NCI-H82 (cell line): ENCODE measurements around the gene CAPNS1.

ENCODE experiments used
- DNase-seq: peaks from one replicate; lab custom pipeline; 2025; lab: John Stamatoyannopoulos, UW

The CAPNS1 gene

GRCh38 chr19:36139473-36140303 is at the start of gene CAPNS1:
TSS of gene CAPNS1 (plus strand) at chr19:36140066. CDS start at chr19:36141012, 946 bp downstream.
- peak; percentile 99 for DNase-seq

DNA sequence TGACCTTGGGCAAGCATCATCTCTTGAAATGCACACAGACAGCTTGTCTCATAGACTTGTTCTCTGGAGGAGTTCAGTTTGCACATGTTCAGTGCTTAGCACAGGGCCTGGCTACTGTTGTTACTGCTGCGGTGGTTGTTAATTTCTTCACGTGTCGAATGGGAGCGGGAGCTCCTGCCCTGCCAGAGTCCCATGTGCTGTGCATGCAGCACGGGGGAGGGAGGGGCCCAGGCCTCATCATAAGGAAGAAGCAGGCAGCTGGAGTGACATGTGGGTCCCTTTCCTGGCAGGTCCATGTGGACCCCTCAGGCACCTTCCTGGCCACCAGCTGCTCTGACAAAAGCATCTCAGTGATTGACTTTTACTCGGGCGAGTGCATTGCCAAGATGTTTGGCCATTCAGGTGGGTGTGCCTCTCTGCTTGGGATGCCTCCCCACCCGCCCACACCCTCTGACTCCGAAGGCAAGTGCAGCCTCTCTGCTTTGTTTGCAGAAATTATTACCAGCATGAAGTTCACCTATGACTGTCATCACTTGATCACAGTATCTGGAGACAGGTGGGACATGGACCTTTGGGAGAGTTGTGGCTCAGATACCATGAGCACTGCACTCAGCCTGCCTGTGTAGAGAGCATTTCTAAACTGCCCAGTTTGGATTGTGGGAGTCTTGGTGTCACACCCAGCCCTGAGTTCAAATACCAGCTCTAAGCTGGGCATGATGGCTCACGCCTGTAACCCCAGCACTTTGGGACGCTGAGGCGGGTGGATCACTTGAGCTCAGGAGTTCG is 48.8 kb upstream of the CAPNS1 start:
- no peak for DNase-seq

DNA sequence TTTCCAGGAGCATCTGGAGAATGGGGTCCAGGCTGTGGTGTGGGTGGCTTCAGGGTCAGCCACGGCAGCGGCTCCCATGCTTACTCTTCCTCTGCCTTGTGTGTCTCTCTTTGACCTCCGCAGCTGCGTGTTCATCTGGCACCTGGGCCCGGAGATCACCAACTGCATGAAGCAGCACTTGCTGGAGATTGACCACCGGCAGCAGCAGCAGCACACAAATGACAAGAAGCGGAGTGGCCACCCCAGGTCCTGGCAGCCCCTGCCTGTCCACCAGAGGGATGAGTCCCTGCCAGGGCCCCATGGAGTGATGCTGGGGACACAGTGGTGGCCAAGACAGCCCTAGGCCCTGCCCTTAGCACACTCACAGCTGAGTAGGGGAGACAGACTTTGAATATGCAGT is 47.3 kb upstream of the CAPNS1 start:
- no peak for DNase-seq

GRCh38 chr19:36093146-36093662 is 46.7 kb upstream of the CAPNS1 start:
- no peak for DNase-seq

- DNase-seq: no peak
Measured at GRCh38 chr19:36093687-36094086, 46.2 kb upstream of the CAPNS1 start.

DNA sequence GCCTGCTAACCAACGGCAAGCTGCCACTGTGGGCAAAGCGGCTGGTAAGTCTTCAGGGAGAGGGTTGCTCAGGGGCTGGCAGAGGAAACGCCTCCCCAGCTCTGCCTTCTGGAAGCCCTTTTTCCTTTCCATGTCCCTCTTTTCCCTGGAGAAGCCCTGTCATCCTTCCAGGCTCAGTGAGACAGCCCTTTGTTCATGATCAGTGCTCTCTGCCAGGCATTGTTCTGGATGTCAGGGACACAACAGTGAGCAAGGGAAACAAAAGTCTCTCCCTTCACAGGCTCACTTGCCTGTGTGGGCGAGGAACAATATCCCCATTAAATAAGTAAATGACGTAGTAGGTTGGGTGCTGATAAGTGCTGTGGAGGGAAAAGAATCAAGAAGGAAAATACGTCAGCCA is 42.8 kb upstream of the CAPNS1 start:
- no peak for DNase-seq

DNA sequence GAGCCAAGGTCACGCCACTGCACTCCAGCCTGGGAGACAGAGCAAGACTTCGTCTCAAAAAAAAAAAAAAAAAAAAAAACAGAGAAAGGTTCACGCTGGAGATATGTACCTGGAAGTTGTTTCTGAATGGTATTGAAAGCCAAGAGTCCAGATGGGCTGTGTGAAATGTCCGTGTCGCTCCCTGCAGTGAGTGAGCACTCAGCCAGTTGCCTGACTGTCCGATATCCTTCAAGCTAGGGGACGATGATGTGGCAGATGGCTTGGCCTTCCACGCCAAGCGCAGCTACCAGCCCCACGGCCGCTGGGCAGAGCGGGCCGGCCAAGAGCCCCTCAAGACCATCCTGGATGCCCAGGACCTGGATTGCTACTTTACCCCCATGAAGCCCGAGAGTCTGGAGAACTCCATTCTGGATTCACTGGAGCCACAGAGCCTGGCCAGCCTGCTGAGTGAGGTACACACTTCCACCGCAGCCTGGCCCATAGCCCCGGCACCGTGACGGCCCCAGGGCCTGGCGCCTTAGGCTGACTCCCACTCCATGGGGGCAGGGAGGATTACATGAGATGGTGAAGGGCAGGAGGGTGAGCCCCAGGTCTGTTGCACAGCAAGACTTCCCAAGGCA is 40.6 kb upstream of the CAPNS1 start:
- no peak for DNase-seq

DNA sequence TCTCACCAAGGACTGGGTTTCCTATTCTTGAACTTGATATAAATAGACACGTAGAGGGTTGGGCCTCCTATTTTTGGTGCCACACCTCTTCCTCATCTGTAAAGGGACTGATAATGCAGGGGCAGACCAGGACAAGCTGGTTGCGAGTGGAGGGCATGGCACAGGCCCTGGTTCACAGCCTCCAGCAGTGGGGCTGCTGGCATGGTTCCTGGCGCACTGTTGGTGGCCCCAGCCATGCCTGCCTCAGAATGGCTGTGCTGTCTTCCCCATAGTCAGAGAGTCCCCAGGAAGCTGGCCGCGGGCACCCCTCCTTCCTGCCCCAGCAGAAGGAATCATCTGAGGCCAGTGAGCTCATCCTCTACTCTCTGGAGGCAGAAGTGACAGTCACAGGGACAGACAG is 39.4 kb upstream of the CAPNS1 start:
- no peak for DNase-seq

GRCh38 chr19:36101550-36102327 is 38.1 kb upstream of the CAPNS1 start:
- DNase-seq: no peak

DNA sequence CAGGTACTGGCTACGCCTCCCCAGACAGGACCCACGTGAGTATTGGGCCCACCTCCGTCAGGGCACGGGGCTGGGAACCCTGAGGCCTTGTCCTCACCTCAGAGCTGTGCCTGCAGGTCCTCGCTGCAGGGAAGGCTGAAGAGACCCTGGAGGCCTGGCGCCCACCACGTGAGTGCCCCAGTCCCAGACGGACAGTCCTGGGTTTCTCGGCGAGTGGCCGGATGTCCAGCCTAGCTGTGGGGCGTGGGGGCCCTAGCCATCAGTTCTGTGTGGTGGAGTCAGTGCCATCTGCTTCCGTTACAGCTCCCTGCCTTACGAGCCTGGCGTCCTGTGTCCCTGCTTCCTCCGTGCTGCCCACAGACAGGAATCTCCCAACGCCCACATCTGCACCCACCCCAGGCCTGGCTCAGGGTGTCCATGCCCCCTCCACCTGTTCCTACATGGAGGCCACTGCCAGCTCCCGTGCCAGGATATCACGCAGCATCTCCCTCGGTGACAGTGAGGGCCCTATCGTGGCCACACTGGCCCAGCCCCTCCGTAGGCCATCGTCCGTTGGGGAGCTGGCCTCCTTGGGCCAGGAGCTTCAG is 36.7 kb upstream of the CAPNS1 start:
- DNase-seq: no peak

DNA sequence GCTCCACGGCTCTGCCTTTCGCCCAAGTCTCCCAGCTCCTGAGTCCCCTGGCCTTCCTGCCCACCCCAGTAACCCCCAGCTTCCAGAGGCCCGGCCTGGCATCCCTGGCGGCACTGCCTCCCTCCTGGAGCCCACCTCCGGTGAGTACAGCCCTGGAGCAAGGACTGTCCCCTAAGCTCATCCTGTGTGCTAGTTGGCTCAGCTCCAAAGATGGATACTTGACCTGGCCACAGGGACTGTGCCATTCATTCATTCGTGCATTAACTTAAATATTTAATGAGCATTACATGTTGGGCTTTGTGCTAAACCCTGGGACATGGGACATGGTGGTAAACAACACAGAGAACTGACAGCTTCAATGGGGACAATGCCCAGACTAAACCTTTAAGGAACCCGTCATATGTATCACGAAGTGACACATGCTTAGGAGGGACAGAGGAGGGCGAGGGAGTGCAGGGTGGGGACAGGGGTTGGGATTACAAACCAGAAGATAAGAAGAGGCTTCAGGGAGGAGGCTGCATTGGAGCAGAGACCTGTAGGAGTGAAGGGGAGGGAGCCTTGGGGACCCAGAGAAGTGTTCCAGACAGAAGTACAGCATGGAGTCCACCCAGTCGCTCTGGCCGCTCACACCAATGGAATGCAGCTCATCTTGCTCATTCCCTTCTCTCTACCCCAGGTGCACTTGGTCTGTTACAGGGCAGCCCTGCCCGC is 35.9 kb upstream of the CAPNS1 start:
- no peak for DNase-seq

- DNase-seq: no peak
Measured at GRCh38 chr19:36106441-36106840, 33.4 kb upstream of the CAPNS1 start.

DNA sequence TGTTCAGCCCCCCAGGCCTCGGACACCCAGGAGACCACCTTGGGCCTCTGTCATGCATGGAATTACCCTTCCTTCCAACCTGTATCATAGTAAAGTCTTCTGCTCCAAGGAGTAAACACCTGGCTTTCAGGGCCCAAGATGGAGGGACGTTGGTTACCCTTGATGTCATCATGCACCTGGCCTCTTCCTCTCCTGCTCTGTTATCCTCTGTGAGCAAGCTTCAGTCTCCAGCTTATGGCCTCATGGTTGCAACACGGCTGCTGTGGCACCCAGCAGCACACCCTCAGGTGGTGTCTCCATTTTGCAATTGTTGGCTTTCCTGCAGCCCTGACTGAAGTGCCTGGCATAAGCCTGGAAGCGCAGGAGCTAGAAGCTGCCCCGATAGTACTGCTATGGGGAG is 32.9 kb upstream of the CAPNS1 start:
- DNase-seq: no peak

GRCh38 chr19:36108684-36109083 is 31.2 kb upstream of the CAPNS1 start:
- no peak for DNase-seq

GRCh38 chr19:36110487-36111199 is 29.2 kb upstream of the CAPNS1 start, which contains the start of gene OVOL3:
TSS of gene OVOL3 (plus strand) at chr19:36111143. CDS start at chr19:36111203, 60 bp downstream.
- DNase-seq: no peak

DNA sequence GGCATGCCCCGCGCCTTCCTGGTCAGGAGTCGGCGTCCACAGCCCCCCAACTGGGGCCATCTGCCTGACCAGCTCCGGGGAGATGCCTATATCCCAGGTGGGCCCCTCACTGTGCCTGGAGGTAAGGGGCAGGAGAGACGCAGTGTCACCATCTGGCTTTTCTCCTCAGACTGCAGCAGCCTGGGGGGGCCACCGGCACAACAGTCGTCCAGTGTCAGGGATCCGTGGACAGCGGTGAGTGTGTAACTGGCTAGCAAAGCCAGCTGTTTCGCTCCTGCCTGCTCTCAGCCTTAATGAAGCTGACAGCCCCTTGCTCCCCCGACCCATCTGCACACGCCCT is 28.7 kb upstream of the CAPNS1 start:
- peak; percentile 22 for DNase-seq

DNA sequence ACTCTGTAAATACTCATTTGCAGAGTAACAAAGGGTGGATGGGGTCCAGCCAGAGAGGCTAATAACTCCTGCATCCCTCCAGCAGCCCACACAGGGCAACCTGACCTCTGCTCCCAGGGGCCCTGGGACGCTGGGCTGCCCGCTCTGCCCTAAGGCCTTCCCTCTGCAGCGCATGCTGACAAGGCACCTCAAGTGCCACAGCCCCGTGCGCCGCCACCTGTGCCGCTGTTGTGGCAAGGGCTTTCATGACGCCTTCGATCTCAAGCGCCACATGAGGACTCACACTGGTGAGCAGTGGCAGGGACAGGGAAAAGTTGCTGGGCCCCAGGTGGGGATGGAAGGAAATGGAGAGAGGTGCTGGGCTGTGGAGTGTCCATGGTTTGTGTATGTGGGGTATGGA is 27.2 kb upstream of the CAPNS1 start:
- no peak for DNase-seq

DNA sequence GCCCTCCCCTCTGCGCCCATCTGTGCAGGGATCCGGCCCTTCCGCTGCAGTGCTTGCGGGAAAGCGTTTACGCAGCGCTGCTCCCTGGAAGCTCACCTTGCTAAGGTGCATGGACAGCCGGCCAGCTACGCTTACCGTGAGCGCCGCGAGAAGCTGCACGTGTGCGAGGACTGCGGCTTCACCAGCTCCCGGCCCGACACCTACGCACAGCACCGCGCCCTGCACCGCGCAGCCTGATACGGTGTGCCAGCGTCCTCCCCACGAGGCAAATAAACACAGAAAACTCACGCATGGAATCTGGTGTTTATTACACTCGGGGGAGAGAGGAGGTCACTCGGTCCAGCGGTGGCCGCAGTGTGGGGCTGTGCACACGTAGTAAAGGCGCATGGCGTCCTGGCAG is 26.4 kb upstream of the CAPNS1 start:
- DNase-seq: no peak

DNA sequence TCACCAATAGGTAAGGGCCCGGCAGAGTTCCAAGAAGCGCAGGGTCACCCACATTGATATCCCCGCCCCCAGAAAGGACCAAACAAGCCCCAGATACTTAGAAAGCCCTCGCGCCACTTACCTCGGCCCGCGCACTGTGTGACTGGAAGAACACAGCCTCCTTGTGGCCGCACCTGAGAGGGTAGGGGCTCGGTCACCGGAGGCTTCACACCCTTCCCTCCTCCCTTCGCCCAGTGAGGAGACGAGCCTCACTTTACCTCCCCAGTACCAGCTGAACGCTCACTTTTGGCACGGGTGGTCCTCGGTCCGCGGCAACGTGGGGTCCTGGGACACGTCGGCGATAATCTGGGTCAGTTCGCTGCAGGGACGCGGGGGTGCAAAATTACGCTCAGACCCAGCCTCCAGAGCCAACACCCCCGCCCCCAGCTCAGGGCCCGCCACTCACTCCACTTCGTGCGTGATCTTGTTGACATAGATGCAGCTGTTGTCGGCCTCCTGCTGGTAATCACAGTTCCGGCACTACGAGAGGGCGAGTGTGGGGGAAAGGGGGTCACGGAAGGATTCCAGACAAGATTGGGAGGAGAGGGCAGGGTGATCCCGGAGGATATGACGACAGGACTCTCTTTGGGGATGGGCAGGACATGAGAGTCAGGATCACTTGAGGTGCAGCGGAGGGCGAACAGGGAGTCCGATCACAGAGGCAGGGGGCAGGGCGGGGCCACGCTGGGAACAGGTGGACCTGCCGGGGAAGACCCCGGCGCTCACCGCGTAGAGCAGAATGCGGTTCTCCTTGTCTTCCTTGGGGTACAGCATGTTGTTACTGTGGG is 25.8 kb upstream of the CAPNS1 start:
- peak; percentile 73 for DNase-seq
